Measurements from ENCODE around the gene ATN1. TPM values are rescaled to one million over a fixed set of nuclear protein-coding genes. Genes with fewer than 3 reads are reported as not detected.

ATN1 gene
- total and polyA plus RNA-seq, 2 of the 4 experiments (the other 2 are of a cell fraction), result 3.4 to 58.7 TPM

GRCh38 chr12:6904280-6905276 is 23.2 kb upstream of the ATN1 start, which contains the start of gene LRRC23:
Gene LRRC23, plus strand, starts transcription at chr12:6904822. Its CDS starts 812 bp downstream, at chr12:6905634.
- intact Hi-C loops (cut with micrococcal nuclease) (no loop called here), in situ Hi-C loops (cut with MboI; ENCODE audit: low sequenced_read_pairs) (no loop called here)

More at GRCh38 chr12:6904280-6905276, 23.2 kb upstream of the ATN1 start, which contains the start of gene LRRC23:
- H4K8ac ChIP-seq (ENCODE audit: low read depth in 2 of 2, low read length in 2 of 2), result peak within 1 kb of the TSS; percentile 94 to 98
- H3K4me3 ChIP-seq (ENCODE audit: insufficient read depth, low read depth, low read length), result peak within 1 kb of the TSS; percentile 90
- dilution Hi-C loops (cut with HindIII; ENCODE audit: low sequenced_read_pairs, unreplicated experiment), result no loop called here
- 0 out of 2 replicates have a peak within 1 kb of the TSS, but pooled peaks have one; percentile 29 for H3K56ac ChIP-seq (ENCODE audit: extremely low read depth, insufficient read depth, low read length)
- no peaks in the 10 kb centered on the region; a peak in 1 of 4 replicates for H3K79me1 ChIP-seq (ENCODE audit: low read depth in 1 of 2, low read length in 2 of 2)
- H2AFZ ChIP-seq (replicated peaks; ENCODE audit: low read length, poor library complexity), result peak within 1 kb of the TSS; percentile 96
- H4K20me1 ChIP-seq (ENCODE audit: insufficient read depth, low read length), result no peaks in the 10 kb centered on the region
- ChIA-PET POLR2A (ENCODE audit: unreplicated experiment) (interaction anchor here (1.0 kb wide), 1 partner anchor 21 kb away, joined by 4 read pairs; no protein-coding TSS in a partner anchor), CTCF (interaction anchor here (0.5 to 2.3 kb wide), 3 partner anchors 13 to 92 kb away, joined by 3 to 9 read pairs (median 7); no protein-coding TSS in a partner anchor)
- H4K5ac ChIP-seq (ENCODE audit: low read depth, low read length), result peak within 1 kb of the TSS; percentile 92
- no peaks in the 10 kb centered on the region for H3K27me3 ChIP-seq (ENCODE audit: control insufficient read depth, insufficient read depth, low read length)
- BruUV-seq (replicated peaks), result no TSS peak
- H3K27ac ChIP-seq (ENCODE audit: insufficient read depth, low read length), result peak within 1 kb of the TSS; percentile 74
- peak within 1 kb of the TSS; percentile 96 for H3K4me2 ChIP-seq (ENCODE audit: low read depth, low read length)
- 2% methylated on average over 15 of the region's 34 CpGs; no CpG with 5 or more reads in 1 of the 2 experiments for WGBS, 2 experiments (ENCODE audit: extremely low coverage in 2 of 2, insufficient read length in 1 of 2)
- peak within 1 kb of the TSS; percentile 57 for H4K91ac ChIP-seq (ENCODE audit: insufficient read depth, low read depth, low read length)
- no peaks in the 10 kb centered on the region; the same call in 1 of the 2 replicates for H3K36me3 ChIP-seq (ENCODE audit: control insufficient read depth, insufficient read depth, low read length)
- peak within 1 kb of the TSS; percentile 63; the same call in 1 of the 2 replicates for H2BK20ac ChIP-seq (ENCODE audit: low read depth, low read length)
- H3K9ac ChIP-seq (ENCODE audit: low read depth, low read length), result peak within 1 kb of the TSS; percentile 81
- 0 out of 2 replicates have a peak, but pooled peaks have one; percentile 14 for TF ChIP-seq MXI1 (IDR thresholded peaks at IDR 0.05; ENCODE audit: borderline replicate concordance, low read depth, low read length)
- TF ChIP-seq NFE2L2 (IDR thresholded peaks at IDR 0.05; ENCODE audit: low read depth, low read length), result no peak
- TF ChIP-seq CEBPB (IDR thresholded peaks at IDR 0.05; ENCODE audit: low read depth, low read length), result peak; percentile 75
- peak; percentile 6; the same call in 1 of the 2 replicates for TF ChIP-seq MAZ (IDR thresholded peaks at IDR 0.05; ENCODE audit: borderline replicate concordance, low read depth, low read length)
- peak; percentile 60; the same call in 1 of the 2 replicates for TF ChIP-seq POLR2A (IDR thresholded peaks at IDR 0.05; ENCODE audit: low read depth, low read length)
- peak within 1 kb of the TSS; percentile 57; the same call in 1 of the 2 replicates for H2BK120ac ChIP-seq (ENCODE audit: low read depth, low read length)
- H2BK5ac ChIP-seq (ENCODE audit: low read depth, low read length, poor library complexity, severe bottlenecking), result peak within 1 kb of the TSS; percentile 25
- H2AK5ac ChIP-seq (ENCODE audit: low read depth, low read length), result peak within 1 kb of the TSS; percentile 65
- H2BK15ac ChIP-seq (ENCODE audit: low read depth, low read length), result peak within 1 kb of the TSS; percentile 54; the same call in 2 of the 3 replicates
- H3K14ac ChIP-seq (replicated peaks; ENCODE audit: low read depth, low read length), result peak within 1 kb of the TSS; percentile 85
- H3K4ac ChIP-seq (ENCODE audit: low read depth, low read length), result peak within 1 kb of the TSS; percentile 76
- ATAC-seq (ENCODE audit: low read depth) (peak; percentile 99), DNase-seq (peak; percentile 93)
- H3K4me1 ChIP-seq (ENCODE audit: control insufficient read depth, insufficient read depth, low read length), result peaks cover 3% of the 10 kb centered on the region; the same call in 1 of the 2 replicates
- H3K23ac ChIP-seq (ENCODE audit: low read depth, low read length), result peak within 1 kb of the TSS; percentile 21; the same call in 1 of the 2 replicates
- H2AK9ac ChIP-seq (replicated peaks; ENCODE audit: low read depth, low read length, poor library complexity), result peak within 1 kb of the TSS; percentile 89
- peaks cover 4% of the 10 kb centered on the region; the same call in 1 of the 2 replicates for H3K9me1 ChIP-seq (ENCODE audit: insufficient read depth, low read length)
- no peaks in the 10 kb centered on the region for H3K9me3 ChIP-seq (ENCODE audit: control insufficient read depth, insufficient read depth, low read length)
- H3K18ac ChIP-seq (ENCODE audit: low read depth, low read length), result peak within 1 kb of the TSS; percentile 44

Measured in IMR-90 (cell line).